ENCODE results near the gene UFM1.
"Not testable (repeated sequence)": the region's sequence is repeated elsewhere in the genome, so short reads cannot be mapped to it uniquely, and the experiment has no call there.

- TF ChIP-seq CTCF, POLR2AphosphoS5 (IDR thresholded peaks at IDR 0.05): not testable (repeated sequence)
Observed at GRCh38 chr13:38311175-38311574, 38.5 kb upstream of the UFM1 start.
